ENCODE data around the gene ITGB8.
"Not testable (repeated sequence)": the region's sequence is repeated elsewhere in the genome, so short reads cannot be mapped to it uniquely, and the experiment has no call there.

The ITGB8 gene

DNA sequence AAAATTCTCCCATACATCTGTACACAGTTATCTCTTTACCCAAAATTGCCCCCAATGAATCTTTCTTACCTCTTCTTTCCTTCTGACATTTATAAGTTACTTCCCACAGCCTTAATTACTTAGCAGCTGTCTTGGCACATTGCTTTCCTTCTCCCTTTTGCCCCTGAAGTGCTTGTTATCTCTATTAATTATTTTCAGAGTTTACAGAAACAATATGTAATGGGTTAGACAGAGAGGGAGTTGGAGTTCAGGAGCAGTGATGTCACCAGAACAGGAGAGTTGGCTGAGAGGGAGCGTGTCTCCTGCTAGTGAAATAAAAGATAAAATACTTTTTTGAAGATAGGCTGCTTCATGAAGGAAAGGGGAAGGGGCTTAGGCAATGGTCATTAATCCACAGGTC, 57.4 kb downstream of the ITGB8 start:
- no peak for DNase-seq

DNA sequence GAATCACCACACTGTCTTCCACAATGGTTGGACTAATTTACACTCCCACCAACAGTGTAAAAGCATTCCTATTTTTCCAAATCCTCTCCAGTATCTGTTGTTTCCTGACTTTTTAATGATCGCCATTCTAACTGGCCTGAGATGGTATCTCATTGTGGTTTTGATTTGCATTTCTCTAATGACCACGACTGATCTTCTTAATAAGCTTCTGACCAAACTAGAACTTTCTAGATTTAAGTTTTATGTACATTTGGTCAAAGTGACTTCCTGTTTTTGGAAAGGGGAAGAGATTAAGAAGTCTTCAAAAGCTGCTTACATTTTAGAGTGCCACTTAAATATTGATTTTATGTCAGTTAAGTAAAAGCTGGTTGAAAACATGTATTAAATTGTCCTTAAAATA, 58.5 kb downstream of the ITGB8 start:
- DNase-seq: not testable (repeated sequence)

DNA sequence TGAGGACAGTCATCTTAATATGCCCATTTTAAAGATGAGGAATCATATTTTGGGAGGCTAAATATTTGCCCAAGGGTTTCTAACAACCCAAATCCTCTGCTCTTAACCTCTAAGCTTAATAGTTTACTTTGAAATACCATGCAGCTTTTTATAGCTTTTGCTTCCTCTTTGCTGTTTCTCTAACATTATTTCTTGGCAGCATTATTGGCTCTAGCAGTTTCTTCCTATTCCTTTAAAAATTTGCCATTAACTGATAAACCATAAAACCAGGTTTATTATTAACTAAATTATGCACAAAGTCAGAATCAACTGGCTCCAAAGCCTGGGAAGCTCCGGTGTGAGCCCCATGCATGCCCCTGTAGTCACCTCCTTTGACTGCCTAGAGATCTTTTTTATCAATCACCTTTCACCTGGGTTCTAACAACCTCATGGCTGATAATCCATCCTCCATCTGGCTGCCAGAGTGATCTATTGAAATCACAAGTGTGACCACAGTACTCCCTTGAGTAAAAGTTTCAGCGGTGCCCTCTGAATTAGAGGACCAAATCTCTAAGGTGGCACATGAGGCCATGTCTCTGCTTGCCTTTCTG, 62.4 kb downstream of the ITGB8 start:
- DNase-seq: no peak

DNA sequence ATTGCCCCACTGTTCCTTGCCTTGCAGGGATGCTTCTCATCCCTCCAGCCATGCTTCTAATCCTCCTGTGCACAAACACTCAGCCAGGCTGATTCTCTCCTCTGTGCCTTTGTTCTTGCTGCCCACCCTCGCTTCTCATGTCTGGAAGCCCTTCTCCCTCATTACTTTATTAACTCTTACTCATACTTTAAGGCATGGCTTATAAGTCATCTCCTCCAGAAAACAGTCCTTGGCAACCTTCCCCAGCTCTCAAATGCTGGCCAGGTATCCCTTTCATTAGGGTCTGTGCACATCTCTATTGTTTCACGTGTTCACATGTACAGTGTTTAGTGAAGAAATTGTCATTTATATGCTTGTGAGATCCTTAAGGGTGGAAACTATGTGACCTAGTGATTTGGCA, 62.9 kb downstream of the ITGB8 start:
- no peak for DNase-seq

DNA sequence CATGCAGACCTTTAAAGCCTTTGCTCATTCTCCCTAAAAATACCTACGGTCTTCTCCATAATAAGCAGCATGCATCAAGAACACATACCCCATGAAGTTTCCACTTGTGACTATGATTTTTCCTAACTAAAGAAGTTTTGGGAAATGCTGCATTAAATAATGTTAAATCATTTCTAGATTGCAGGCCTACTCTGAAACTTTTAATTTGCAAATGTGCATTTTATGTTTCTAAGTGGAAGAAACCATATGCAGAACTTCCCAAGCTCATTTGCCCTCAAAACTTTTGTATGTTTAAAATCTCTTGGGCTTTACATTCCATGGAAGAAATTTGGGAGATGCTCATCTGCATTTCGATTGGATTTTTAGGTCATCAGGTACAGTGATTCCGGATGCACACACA, 63.6 kb downstream of the ITGB8 start:
- no peak for DNase-seq

DNA sequence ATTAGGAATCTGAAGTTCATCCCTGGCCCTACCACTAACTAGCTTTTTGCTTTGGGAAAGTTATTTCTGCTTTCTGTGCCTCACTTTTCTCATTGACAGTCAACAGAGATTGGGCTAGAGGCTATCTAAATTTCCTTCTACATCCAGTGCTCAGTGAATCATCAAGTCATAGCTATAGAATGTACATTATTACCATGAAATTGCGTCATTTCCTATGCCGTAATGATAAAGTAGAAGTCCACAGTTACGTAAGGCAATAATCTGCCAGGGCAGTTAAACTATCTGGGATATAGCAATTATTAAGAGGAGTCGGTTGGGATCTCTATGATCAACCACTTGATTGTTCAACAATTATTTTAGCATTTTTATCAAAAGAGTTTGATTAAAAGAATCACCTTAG, 64.4 kb downstream of the ITGB8 start:
- DNase-seq: no peak

DNA sequence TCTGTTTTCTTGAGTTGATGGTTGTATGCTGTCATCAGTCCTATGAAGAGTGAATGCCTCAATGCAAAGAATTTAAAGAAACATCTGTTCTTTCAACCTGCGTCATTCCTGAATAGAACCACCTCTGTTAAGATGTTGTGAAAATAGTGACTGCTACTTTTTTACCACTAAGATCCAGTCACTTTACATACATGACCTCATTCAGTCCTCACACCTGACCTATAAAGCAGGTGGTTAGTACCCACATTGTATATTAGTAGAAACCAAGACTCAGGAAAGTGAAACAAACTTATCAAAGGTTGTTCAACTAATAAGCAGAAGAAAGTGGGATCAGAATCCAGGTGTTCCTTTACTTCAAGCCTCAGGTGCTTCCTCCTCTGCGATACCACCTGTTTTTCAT, 64.8 kb downstream of the ITGB8 start:
- DNase-seq: no peak

DNA sequence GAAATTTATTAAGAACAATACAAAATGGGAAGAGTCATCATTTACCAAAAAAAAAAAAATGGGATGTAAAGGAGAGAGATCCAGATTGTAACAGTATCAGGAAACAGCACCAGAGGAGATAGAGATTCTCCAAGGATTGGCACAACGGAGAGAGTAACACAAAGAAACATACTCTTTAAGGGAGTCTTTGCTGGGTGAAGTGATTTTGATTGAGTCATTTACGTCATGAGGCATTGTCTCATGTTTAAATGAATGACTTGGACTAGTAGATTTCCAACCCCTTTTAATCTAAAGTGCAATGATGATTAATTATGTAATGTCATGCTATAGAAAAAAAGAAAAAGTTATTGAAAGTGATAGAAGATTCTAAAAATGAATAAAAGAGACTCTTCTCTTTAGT, 68.8 kb downstream of the ITGB8 start:
- no peak for DNase-seq

DNA sequence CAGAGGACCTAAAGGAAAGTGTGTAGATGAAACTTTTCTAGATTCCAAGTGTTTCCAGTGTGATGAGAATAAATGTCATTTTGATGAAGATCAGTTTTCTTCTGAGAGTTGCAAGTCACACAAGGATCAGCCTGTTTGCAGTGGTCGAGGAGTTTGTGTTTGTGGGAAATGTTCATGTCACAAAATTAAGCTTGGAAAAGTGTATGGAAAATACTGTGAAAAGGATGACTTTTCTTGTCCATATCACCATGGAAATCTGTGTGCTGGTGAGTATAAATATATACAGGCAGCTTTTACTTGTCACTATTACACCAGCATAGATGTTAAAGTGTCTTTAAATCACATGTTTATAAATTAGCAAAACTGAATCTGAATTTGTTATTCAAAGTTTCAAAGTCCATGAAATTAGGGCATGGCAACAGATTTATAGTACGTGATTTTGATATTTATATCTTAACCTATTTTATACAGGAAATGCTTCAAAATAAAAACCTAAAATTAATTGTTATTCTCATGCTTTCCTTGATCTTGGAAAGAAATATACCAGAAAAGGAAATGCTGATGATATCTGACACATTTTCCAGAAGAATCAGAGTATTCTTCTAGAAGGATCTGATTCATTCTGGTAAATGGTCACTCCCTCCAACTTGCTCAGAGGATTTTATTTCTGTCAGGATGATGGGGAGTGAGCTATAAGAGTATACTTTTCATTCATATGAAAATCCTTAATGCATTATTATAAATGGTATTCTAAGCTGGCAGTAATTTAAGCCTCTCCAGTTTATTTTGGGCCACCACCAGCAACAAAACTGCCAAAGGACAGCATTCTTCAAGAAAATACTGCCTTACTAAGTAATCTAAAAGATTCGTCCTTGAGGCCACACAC, 71.4 kb downstream of the ITGB8 start:
- DNase-seq: no peak

DNA sequence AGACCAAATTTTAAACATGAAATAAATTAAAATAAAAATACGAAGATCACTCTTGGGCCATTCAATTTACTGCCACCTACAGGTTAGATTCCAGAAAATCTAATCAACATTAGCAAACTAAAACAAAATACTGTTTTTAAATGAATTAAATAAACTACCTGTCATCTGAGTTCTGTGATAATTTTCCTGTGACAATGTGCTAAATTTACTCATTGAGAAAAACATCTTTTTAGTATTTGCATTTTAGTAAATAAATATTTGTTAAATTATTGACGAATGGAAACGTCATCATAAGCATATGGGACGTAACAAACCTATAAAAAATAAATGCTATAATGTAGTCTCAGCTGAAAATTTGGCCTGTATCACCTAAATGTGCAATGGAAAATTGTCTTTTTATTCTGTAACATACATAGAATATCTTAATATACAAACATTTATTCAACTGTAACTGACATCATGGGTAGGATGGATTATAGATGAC, 72.1 kb downstream of the ITGB8 start:
- DNase-seq: no peak

DNA sequence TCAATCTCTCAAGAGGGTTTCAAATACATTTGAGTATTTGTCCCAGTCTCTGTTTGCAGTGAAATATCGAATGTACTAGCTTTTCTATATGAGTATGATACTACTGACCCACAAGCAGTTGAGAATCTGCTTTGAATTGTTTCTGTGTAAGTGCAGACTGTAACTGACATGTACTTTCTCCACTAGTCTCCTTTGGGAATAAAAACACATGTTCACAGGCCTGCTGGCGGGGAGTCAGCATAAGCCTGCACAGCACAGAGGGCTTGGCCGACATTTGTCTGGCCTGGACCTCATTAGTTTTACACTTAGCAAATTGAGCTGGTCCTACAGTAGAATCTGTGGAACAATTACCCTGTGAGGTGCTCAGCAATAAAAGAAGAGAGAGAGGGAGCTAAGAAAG, 72.6 kb downstream of the ITGB8 start:
- DNase-seq: no peak

DNA sequence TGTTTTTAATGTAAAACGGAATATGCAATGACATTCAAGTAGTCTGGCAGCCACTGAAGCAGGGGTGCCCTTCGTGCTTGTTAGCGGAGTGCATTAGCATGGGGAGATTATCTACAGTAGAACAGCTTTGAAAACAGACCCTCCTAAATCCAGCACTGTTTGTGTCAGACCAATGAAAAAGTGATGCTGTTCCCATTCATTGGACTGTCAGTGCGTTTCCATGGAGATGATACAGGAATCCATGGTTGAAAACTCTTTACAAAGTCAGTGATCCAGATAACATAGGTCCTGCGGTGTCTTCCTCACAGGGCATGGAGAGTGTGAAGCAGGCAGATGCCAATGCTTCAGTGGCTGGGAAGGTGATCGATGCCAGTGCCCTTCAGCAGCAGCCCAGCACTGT, 73.6 kb downstream of the ITGB8 start:
- no peak for DNase-seq

DNA sequence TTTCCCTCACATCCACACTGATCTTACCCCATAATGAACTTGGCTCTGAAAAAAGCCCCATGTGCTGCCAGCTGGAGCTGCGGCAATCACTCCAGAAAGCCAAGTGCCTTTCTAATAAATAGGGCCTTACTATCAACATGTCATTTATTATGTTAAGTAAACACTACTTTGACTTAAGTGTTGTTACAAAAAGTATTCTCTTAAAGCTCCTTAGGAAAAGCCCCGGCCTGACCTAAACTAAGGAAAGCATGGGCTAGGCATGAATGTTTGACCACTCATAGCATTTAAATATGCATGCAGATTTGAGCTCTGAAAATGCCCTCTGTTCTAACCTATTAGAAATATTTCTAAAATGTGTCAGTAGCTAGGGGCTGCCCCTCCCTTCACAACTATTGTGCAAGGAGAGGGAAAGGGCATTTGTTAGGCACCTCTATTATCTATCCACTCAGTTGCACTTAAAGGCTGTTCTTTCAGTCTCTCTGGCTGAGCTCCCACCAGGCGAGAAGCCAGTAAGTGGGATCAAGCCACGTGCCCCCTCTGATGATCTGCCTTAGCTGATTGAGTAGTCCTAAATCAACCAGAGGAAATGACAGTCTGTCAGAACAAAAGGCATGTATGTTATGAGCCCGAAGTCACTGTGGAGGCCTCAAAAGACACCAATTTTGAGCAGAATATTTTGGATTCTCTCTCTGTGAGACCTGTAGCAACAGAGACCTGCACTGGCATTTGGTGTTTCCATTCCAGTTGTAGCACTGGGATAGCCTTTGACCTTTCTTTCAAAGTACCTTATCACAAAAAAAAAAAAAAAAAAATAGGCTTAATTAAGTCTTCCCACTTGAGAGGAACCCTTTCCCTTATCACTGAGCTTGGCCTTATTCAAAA, 77.1 kb downstream of the ITGB8 start:
- no peak for DNase-seq

DNA sequence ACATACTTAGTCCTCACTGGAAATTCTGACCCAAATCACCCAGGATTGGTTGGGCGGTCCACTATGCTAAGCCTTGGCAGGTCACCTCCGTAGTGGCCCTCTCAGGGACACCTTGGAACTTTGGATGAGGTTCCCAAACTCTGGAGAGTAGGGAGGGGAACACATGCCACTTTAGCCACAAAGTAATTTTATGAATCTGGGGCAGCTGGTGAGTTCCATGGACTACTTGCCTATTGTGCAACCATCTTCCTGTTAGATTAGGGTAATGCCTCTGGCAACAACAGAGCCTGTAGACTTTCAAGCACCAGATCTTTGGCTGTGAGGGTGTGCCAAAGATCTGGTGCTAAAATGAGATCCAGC, 77.7 kb downstream of the ITGB8 start:
- no peak for DNase-seq

DNA sequence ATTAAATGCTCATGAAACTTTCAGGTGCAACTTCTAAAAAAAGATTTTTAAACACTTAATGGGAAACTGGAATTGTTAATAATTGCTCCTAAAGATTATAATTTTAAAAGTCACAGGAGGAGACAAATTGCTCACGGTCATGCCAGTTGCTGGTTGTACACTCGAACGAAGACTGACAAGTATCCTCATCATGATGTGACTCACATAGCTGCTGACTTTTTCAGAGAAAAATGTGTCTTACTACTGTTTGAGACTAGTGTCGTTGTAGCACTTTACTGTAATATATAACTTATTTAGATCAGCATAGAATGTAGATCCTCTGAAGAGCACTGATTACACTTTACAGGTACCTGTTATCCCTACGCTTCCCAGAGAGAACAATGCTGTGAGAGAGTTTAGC, 79.3 kb downstream of the ITGB8 start:
- no peak for DNase-seq

DNA sequence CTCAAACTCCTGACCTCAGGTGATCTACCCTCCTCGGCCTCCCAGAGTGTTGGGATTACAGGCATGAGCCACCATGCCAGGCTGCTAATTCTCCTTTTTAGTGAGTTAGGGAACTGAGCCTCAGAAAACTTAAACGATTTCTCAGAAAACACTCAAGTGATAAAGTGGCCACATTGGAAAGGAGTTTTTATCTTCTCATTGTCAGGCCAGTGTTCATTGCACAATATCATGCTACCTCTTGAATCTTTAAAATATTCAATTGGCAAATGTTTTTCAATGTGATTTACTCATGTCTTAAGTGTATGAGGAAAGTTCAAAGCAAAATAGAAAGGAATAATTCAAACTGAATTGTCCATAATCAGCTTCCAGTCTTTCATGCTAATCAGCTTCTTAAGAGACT, 80.7 kb downstream of the ITGB8 start:
- no peak for DNase-seq

DNA sequence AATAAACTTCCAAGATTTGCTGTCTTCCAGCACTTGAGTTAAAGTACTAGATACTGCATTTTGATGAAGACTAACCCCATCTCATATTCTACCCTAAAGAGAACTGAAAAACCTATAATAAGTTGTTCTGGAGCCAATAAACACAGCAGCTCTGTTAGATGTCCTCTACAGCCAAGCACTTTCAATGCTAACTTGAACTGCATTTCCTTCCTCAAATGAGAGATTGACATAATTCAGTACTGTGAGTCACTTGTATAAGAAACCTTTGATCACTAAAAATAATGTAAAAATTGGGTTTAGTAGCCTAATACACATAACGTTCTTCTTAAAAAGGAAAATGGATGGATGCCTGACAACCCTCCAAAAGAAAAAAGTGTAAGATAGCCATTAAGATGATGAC, 81.3 kb downstream of the ITGB8 start:
- DNase-seq: no peak

DNA sequence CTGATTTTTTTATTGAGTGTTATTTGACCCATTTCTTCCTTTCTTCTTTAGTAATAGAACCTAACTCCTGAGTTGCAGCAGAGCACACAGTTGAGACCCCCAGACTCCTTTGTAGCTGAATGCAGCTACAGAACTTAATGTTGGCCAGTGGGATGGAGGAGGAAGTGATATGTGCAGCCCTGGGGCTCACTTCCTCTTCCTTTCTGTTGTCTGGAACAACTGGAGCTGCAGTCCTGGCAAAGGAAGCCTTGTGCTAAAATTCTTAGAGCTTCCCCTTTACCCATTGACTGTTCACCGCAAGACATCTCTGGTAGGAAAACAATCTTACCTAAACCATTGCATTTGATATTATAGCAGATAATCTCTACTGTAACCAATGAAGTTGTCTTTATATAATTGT, 86.6 kb downstream of the ITGB8 start:
- DNase-seq: no peak

DNA sequence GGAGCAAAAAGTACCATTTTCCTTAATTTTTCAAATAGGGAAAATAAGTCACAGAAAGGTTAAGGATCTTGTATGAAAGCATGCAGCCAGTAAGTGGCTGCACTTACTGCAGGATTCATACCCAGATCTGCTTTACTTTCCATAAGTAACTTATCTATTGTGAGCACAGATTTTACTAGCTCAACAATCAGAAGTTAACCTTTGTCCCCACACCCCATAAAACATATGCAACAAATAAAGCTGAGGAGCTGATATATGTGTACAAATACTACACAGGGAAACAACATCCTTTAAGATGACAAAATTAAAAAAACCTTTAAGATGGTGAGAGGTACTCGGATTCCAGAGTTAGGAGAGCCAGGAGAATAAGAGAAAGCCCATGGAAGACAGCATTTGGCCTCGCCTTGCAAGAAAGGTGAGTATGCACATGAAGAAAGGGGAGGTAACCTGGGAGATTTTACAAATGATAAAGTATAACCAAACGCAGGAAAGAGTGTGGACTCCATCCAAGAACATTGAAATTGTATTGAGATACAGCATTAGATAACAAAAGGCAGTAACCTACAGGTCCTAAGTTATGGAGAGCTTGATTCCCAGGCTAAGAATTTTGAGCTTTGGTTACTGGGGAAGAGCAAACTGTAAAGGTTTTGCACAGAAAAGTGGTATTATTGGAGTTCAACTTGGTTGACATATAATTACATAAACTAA, 87.1 kb downstream of the ITGB8 start:
- no peak for DNase-seq

DNA sequence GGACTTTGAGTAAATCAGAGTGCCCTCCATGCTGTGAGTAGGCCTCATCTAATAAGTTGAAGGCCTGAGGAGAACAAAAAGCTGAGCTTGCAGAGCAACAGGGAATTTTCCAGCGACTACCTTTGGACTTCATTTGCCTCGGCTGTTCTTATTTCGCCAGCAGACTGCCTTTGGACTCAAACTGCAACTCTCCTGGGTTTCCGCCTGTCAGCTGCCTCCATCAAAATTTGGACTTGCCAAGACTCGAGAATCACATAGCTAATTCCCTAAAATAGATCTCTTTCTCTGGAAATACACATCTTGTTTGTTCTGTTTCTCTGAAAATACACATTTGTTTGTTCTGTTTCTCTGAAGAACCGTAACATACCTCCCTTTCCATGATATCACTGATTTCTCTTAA, 93.8 kb downstream of the ITGB8 start:
- DNase-seq: no peak

DNA sequence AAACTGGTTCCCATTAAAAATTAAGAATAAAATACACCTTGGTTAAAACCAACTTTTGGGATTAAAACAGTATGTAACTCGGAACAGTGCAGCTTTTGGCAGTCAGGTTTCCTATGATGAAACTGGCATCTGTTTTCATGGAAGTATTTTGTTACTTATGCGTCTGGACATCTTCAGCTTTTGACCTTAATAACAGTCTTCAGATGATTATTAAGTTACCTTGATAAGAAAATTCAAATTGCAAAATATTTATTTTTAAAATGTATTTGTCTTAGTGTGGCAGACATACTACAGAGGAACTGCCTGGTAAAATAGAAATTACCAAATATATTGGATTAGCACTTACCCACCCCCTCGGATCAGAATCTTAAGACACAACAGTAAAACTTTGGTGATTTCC, 100.0 kb downstream of the ITGB8 start:
- no peak for DNase-seq

DNA sequence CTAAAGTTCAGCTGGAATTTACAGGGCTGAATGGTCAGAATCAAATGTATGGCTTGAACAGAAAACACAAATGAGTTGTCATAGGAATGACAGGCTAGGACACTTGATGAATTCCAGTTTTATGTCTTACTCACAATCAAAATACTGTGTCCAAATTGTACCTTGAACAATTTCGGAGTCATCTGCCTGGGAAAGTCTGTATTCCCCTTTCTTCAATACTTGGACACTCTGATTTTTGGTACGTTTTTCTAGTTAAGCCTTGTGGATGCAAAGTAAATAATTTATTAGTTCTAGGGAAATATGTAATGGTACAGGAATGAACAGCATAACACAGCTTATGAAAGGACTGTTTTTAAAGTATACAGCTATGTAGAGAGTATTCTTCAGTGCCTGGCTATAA, 100.4 kb downstream of the ITGB8 start:
- no peak for DNase-seq

DNA sequence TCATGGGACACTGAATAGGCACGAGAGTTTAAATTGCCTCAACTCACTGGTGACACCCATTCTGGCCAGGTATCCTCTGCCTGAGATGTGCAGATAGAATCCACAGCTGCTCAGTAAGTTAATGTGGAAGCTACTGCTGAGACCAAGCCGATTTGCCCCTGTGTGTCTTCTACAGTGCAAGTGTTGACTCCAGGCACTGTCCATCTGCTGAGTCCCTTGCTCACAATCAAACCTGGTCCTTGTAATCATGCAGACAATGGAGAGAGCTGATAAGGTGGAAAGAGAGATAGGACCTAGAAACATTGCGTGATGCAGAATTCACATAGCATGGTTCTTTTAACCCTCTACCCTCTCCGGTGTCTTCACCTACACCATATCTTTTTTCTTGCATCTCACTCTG, 101.4 kb downstream of the ITGB8 start:
- no peak for DNase-seq
